ENCODE data around the gene ABHD11. TPM values are rescaled to one million over a fixed set of nuclear protein-coding genes. Genes with fewer than 3 reads are reported as not detected.

ABHD11 gene
- total RNA-seq, 1 donor from 2014 or later: 23.8 TPM

DNA sequence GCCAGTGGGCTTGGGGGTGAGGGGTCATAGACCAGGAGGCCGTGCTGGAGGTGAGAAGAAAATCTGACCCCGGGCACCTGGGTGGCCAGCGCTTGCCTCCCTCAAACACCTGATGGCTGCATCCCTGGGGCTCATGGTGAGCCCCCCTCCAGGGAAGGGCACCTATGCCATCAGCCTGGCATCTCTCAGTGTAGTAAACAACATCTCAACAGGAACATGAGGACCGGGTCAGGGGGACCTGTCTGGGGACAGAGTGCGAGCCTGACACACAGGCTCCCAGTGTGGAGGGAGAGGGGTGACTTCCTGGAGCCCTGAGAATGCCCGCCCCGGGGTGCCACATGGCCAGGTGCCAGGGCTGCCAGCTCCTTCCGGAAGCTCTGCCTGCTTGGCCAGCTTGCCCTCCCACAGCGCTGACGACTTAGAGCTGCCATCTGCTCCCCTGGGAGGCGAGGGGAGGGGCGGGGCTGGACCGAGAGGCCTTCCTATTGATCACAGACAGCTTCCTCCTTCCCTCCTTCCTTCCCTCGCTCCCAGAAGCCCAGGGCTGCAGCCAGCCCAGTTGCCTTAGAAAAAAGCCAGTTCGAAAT, 31.5 kb downstream of the ABHD11 start:
- TF ChIP-seq POLR2A (IDR thresholded peaks at IDR 0.05) (no peak), POLR2AphosphoS5 (IDR thresholded peaks at IDR 0.05; ENCODE audit: insufficient read depth in 1 of 2, low read depth in 1 of 2) (no peak)
- TF ChIP-seq, protein P1, sequence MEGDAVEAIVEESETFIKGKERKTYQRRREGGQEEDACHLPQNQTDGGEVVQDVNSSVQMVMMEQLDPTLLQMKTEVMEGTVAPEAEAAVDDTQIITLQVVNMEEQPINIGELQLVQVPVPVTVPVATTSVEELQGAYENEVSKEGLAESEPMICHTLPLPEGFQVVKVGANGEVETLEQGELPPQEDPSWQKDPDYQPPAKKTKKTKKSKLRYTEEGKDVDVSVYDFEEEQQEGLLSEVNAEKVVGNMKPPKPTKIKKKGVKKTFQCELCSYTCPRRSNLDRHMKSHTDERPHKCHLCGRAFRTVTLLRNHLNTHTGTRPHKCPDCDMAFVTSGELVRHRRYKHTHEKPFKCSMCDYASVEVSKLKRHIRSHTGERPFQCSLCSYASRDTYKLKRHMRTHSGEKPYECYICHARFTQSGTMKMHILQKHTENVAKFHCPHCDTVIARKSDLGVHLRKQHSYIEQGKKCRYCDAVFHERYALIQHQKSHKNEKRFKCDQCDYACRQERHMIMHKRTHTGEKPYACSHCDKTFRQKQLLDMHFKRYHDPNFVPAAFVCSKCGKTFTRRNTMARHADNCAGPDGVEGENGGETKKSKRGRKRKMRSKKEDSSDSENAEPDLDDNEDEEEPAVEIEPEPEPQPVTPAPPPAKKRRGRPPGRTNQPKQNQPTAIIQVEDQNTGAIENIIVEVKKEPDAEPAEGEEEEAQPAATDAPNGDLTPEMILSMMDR (IDR thresholded peaks at IDR 0.05): no peak
- no peak for DNase-seq (ENCODE audit: extremely low spot score in 2 of 2)
- no peaks in the 10 kb centered on the region for H3K9me3 ChIP-seq
- intact Hi-C loops (cut with DNase I): no loop called here
- no peak overlapping the region for H3K4me3 ChIP-seq
- no peaks in the 10 kb centered on the region for H3K27me3 ChIP-seq
- no peaks in the 10 kb centered on the region for H3K36me3 ChIP-seq
- peaks cover 36% of the 10 kb centered on the region for H3K4me1 ChIP-seq
- H3K27ac ChIP-seq: no peak overlapping the region

DNA sequence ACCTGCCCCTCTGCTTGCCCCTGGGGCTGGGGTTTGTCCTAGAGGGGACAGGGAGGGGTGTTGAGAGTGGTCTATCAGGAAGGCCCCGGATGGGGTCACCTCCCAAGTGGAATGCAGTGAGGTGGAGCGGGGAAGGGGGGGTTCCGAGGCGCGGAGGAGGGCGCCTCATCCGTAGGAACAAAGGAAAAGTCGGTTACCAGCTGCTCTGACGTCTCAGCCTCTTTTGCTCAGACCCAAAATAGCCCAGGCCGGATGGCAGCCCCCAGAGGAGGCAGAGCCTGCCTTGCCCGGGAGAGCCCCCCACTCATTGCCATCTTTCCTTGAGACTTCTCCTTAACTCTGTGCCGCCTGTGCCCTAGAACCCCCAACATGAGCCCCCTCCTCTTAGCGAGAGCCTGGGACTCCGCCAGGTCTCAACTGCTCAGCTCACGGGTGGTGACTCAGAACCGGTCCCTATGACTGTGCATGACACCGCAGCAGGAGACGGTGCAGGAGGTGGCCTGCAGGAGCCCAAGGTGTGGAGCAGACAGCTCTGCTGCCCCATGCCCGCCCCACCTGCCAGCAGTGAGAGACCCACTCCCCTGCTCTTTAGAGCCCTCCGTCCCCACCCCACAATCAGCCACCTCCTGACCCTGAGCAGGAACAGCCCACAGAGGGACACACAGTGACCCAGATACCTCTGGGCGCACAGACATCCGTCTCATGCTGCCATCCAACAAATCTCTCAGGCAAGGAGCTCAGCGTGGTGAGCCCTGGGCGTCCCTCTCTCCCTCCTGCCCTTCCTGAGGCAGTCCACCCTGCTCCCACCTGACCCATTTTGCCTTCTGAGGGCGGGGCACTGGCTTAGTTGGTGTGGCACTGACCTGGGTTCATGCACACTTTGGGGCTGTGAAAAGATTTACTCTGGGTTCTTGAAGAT, 32.2 kb downstream of the ABHD11 start:
- Histone ChIP-seq H3K4me3 (no peak overlapping the region), H3K27me3 (no peaks in the 10 kb centered on the region), H3K27ac (peak overlapping the region; percentile 55), H3K36me3 (no peaks in the 10 kb centered on the region), H3K4me1 (peaks cover 36% of the 10 kb centered on the region), H3K9me3 (no peaks in the 10 kb centered on the region)
- DNase-seq (ENCODE audit: extremely low spot score in 2 of 2): no peak
- TF ChIP-seq POLR2AphosphoS5 (IDR thresholded peaks at IDR 0.05; ENCODE audit: insufficient read depth in 1 of 2, low read depth in 1 of 2) (no peak), POLR2A (IDR thresholded peaks at IDR 0.05) (no peak)
- TF ChIP-seq, protein P1 (IDR thresholded peaks at IDR 0.05): no peak
- intact Hi-C loops (cut with DNase I): no loop called here

DNA sequence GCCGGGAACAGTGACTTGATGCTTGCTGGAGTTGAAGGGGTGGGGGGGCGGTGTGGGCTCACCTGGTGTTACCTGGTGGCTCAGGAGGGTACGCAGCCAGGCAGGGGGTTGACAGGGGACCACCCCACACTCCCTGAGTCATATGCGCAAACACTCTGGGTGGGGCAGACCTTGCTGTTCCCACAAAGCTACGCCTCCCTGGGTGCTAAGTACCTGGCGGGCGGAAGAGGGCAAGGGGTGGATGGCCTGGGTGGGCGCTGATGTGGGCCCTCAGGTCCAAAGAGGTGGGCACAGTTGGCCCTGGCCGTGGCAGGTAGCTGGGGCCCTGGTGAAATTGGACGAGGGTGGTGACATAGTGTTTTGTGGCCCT, 33.1 kb downstream of the ABHD11 start:
- intact Hi-C loops (cut with DNase I): no loop called here
- no peaks in the 10 kb centered on the region for H3K36me3 ChIP-seq
- no peak for DNase-seq (ENCODE audit: extremely low spot score in 2 of 2)
- no peaks in the 10 kb centered on the region for H3K9me3 ChIP-seq
- no peak for TF ChIP-seq POLR2A (IDR thresholded peaks at IDR 0.05)
- TF ChIP-seq POLR2AphosphoS5 (IDR thresholded peaks at IDR 0.05; ENCODE audit: insufficient read depth in 1 of 2, low read depth in 1 of 2): no peak
- TF ChIP-seq, protein P1 (IDR thresholded peaks at IDR 0.05): no peak
- peak overlapping the region; percentile 55 for H3K27ac ChIP-seq
- H3K4me1 ChIP-seq: peaks cover 36% of the 10 kb centered on the region
- no peaks in the 10 kb centered on the region for H3K27me3 ChIP-seq
- no peak overlapping the region for H3K4me3 ChIP-seq

DNA sequence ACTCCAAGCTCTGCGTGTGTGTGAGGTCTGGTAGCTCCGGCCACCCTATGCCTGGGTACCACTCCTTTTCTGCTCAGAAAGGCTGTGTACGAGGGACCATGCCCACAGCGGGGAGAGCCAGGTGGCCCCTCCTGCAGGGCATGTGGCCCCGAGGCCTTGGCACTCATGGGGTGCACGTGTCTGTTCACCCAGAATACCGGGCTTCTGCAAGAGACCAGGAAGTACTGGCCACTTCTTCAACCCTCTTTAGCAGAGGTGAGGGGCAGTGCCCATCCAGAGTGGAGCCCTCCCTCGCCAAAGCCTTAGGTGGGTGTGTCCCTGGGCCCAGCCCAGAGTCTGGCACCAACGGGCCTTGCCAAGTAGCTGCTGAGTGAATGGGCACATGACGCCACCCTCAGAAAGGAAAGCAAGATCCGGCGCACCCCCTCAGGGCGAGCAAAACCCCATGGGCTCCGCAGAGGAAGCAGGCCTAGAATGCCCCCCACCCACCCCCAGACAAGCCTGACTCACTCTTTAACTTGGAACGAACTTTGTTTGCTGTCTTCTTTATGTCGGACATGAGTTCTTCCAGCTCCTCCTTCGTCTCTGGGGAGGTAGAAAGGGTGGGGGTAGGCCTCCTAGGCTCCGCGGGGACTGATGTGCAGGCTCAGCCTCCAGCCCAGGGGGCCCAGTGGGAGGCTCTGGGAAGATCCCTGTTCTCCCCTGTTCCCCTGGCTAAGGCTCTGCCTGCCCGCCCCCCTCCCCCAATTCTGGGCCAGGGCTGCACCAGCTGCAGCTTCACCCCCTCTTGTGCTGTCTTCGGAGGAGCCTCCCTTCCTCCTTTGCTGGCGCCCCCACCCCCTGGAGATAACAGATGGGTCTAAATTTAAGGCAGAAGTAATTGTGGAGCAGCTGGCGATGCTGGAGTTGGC, 33.7 kb downstream of the ABHD11 start:
- DNase-seq (ENCODE audit: extremely low spot score in 2 of 2): no peak
- TF ChIP-seq POLR2A (IDR thresholded peaks at IDR 0.05): no peak
- no peak for TF ChIP-seq POLR2AphosphoS5 (IDR thresholded peaks at IDR 0.05; ENCODE audit: insufficient read depth in 1 of 2, low read depth in 1 of 2)
- TF ChIP-seq, protein P1 (IDR thresholded peaks at IDR 0.05): no peak
- intact Hi-C loops (cut with DNase I): no loop called here
- no peaks in the 10 kb centered on the region for H3K27me3 ChIP-seq
- H3K9me3 ChIP-seq: no peaks in the 10 kb centered on the region
- no peak overlapping the region for H3K4me3 ChIP-seq
- no peaks in the 10 kb centered on the region for H3K36me3 ChIP-seq
- peak overlapping the region; percentile 55 for H3K27ac ChIP-seq
- peaks cover 36% of the 10 kb centered on the region for H3K4me1 ChIP-seq

All from vagina (tissue), 2 donors.